Activated CD8-positive, alpha-beta memory T cell treated with anti-CD3 and anti-CD28 coated beads, Interleukin-2, amount 50 U/mL, for 4 hours (primary cell): ENCODE data around the gene PTPRH.
"Not testable (repeated sequence)": the region's sequence is repeated elsewhere in the genome, so short reads cannot be mapped to it uniquely, and the experiment has no call there.

ENCODE experiments used
- DNase-seq: peaks from one replicate; pipeline ENCODE4 v3.0.0-alpha.2; 2020

The PTPRH gene

GRCh38 chr19:55178781-55179599 lies 30.3 kb downstream of the PTPRH start:
- peak; percentile 93 for DNase-seq

GRCh38 chr19:55176076-55176475 lies 33.2 kb downstream of the PTPRH start:
- DNase-seq: no peak

- DNase-seq: no peak
Observed at GRCh38 chr19:55175117-55175867, 34.0 kb downstream of the PTPRH start.

- no peak for DNase-seq
Observed at GRCh38 chr19:55174425-55175116, 34.7 kb downstream of the PTPRH start.

GRCh38 chr19:55173714-55174409 lies 35.4 kb downstream of the PTPRH start:
- DNase-seq: no peak

- DNase-seq: no peak
Observed at GRCh38 chr19:55173186-55173713, 36.1 kb downstream of the PTPRH start.

- no peak for DNase-seq
Observed at GRCh38 chr19:55172741-55173140, 36.6 kb downstream of the PTPRH start.

GRCh38 chr19:55172318-55172717 lies 37.0 kb downstream of the PTPRH start:
- not testable (repeated sequence) for DNase-seq

GRCh38 chr19:55171440-55171839 lies 37.9 kb downstream of the PTPRH start:
- no peak for DNase-seq

- DNase-seq: no peak
Observed at GRCh38 chr19:55169136-55169535, 40.2 kb downstream of the PTPRH start.

- peak; percentile 44 for DNase-seq
Observed at GRCh38 chr19:55166530-55167268, 42.6 kb downstream of the PTPRH start, which contains the start of gene DNAAF3. TSS of gene DNAAF3 (minus strand) at chr19:55166613. CDS start at chr19:55166413, 200 bp downstream.

GRCh38 chr19:55165952-55166529 lies 43.3 kb downstream of the PTPRH start:
- DNase-seq: peak; percentile 50

GRCh38 chr19:55161571-55162322 lies 47.6 kb downstream of the PTPRH start:
- DNase-seq: no peak

- no peak for DNase-seq
Observed at GRCh38 chr19:55160986-55161365, 48.3 kb downstream of the PTPRH start.

GRCh38 chr19:55160128-55160985 lies 48.9 kb downstream of the PTPRH start:
- DNase-seq: peak; percentile 81

- DNase-seq: no peak
Observed at GRCh38 chr19:55158848-55159749, 50.2 kb downstream of the PTPRH start.

GRCh38 chr19:55158423-55158822 lies 50.9 kb downstream of the PTPRH start:
- no peak for DNase-seq
